AG04450 (cell line): ENCODE measurements around the gene FOLR2. TPM values are rescaled to one million over a fixed set of nuclear protein-coding genes. Genes with fewer than 3 reads are reported as not detected.

Source experiments
- CTCF ChIA-PET: fragments of 300-600, 350-600 bp; formaldehyde crosslinking; extraction: SDS; loops from one replicate; lab custom pipeline; 2022; ENCODE audit warnings: antibody characterized with exemption, inconsistent platforms; lab: Charles Lee
- POLR2A ChIA-PET: fragments of 350-600 bp; formaldehyde crosslinking; extraction: SDS; loops from one replicate; lab custom pipeline; 2021; ENCODE audit warnings: antibody characterized with exemption, inconsistent platforms; lab: Yijun Ruan, JAX
- DNase-seq: peaks from one replicate; pipeline ENCODE4 v3.0.0-alpha.2; 2011; ENCODE audit warnings: low read depth, low spot score
- H3K27ac ChIP-seq: one replicate; pipeline ENCODE4 v1.5.1; 2012; ENCODE audit warnings: low read depth, low read length, control low read depth
- H3K27me3 ChIP-seq: one replicate; pipeline ENCODE4 v1.6.0; 2012; ENCODE audit warnings: low read length; ENCODE audit not compliant: control insufficient read depth, insufficient read depth
- H3K4me3 ChIP-seq: 2 replicates; pipeline ENCODE4 v1.5.1; 2011; ENCODE audit warnings: mild to moderate bottlenecking, low read depth, low read length, control low read depth
- H3K9me3 ChIP-seq: 2 replicates; pipeline ENCODE4 v1.5.1; 2012; ENCODE audit warnings: low read length; ENCODE audit not compliant: control insufficient read depth, insufficient read depth
- polyA plus RNA-seq: library from polyadenylated mRNA; depleted of rRNA; stranded (reverse); fragments of >200 nt; gene quantifications from 2 replicates; pipeline ENCODE4 v1.2.3, GENCODE V29; 2011
- TF ChIP-seq, protein P1 (sequence below): IDR thresholded peaks from 2 replicates; pipeline ENCODE4 v1.5.1; 2011; ENCODE audit warnings: low read depth, low read length, control low read depth, inconsistent platforms

The FOLR2 gene
- polyA plus RNA-seq, 1 experiment = not detected

DNA sequence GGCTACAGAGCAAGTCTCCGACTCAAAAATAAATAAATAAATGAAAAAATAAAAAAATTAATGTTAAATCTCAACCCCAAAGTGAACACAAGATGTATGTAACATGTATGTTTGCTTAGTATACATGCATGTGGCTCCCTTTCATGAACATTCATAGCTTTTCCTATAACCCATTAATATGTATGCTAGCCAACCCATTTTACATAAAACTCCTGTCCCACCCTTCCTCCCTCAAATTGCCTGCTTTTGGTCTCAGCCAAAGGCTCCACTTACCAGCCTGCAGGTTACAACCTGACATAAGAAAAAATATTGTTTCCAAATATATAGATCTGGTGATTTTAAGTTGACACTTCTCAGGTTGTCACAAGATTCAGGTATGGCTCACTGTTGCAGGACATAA, 28.3 kb upstream of the FOLR2 start:
- ChIA-PET CTCF (interaction anchor here (0.6 to 1.8 kb wide), 3 partner anchors 9 to 210 kb away, joined by 3 to 8 read pairs (median 3); no protein-coding TSS in a partner anchor), POLR2A (no interaction called here)
- Histone ChIP-seq H3K4me3 (no peak overlapping the region), H3K27me3 (no peaks in the 10 kb centered on the region), H3K9me3 (no peaks in the 10 kb centered on the region), H3K27ac (no peak overlapping the region)
- TF ChIP-seq, protein P1, sequence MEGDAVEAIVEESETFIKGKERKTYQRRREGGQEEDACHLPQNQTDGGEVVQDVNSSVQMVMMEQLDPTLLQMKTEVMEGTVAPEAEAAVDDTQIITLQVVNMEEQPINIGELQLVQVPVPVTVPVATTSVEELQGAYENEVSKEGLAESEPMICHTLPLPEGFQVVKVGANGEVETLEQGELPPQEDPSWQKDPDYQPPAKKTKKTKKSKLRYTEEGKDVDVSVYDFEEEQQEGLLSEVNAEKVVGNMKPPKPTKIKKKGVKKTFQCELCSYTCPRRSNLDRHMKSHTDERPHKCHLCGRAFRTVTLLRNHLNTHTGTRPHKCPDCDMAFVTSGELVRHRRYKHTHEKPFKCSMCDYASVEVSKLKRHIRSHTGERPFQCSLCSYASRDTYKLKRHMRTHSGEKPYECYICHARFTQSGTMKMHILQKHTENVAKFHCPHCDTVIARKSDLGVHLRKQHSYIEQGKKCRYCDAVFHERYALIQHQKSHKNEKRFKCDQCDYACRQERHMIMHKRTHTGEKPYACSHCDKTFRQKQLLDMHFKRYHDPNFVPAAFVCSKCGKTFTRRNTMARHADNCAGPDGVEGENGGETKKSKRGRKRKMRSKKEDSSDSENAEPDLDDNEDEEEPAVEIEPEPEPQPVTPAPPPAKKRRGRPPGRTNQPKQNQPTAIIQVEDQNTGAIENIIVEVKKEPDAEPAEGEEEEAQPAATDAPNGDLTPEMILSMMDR = no peak
- DNase-seq = no peak

DNA sequence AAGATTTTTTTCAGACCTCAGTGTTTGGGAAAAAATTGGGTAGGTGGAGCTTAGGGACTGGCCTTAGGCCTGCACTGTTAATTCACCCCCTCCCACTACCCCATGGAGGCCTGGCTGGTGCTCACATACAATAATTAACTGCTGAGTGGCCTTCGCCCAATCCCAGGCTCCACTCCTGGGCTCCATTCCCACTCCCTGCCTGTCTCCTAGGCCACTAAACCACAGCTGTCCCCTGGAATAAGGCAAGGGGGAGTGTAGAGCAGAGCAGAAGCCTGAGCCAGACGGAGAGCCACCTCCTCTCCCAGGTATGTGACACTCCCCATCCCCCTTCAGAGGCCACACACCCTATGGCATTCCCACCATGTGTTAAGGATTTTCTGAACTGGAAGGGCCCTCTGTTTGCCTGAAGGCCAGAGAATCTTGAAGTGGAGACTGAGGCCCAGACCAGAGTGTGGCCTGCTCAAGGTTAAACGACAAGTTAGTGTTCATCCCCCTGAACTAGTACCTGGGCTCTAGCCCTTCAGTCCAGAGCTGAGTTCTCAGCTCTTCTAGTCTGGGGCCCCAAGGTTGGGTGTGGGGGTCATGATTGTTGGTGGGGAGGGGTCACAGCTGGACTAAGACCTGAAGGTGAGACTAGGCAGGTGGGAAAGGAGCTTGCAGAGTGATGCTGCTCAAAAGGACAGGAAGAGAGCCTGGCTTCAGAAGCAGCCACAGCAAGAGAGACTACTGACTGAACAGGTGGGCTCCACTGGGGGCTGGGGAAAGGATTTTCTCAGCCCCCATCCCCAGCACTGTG, 26.9 kb upstream of the FOLR2 start:
- DNase-seq = no peak

DNA sequence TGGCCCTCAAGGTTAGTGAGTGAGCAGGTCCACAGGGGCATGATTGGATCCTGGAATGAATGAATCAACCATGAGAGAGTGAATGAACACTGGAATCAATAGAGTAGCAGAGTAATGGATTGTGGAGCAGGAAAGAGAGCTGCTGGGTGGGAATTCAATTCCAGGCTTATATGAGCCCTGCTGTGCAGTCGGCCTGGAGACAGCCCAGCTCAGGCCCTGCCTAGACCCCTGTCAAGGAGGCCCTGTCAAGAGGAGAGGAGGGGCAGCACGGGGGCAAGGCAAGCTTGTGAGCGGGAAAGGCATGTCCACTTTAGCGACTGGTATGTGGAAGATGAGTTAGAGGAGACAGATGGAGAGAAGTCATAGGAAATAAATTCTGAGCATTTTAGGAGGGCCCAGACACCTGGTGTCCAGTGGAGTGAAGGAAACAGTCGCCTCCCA, 25.9 kb upstream of the FOLR2 start:
- no peak for DNase-seq
- H3K4me3 ChIP-seq = no peak overlapping the region
- TF ChIP-seq, protein P1 = no peak
- no peaks in the 10 kb centered on the region for H3K9me3 ChIP-seq
- no peaks in the 10 kb centered on the region for H3K27me3 ChIP-seq
- POLR2A ChIA-PET = interaction anchor here (0.5 kb wide), 1 partner anchor 50 kb away, joined by 3 read pairs; no protein-coding TSS in a partner anchor
- no peak overlapping the region for H3K27ac ChIP-seq
- CTCF ChIA-PET = interaction anchor here (1.1 to 1.3 kb wide), 2 partner anchors 165 to 240 kb away, joined by 3 to 6 read pairs; no protein-coding TSS in a partner anchor

More for the DNA sequence above, 26.9 kb upstream of the FOLR2 start:
- no peak overlapping the region for H3K27ac ChIP-seq
- H3K27me3 ChIP-seq = no peaks in the 10 kb centered on the region
- POLR2A ChIA-PET = no interaction called here
- CTCF ChIA-PET = interaction anchor here (1.3 to 1.8 kb wide), 2 partner anchors 164 to 241 kb away, joined by 6 to 8 read pairs; no protein-coding TSS in a partner anchor
- H3K4me3 ChIP-seq = no peak overlapping the region
- TF ChIP-seq, protein P1 = no peak
- H3K9me3 ChIP-seq = no peaks in the 10 kb centered on the region

DNA sequence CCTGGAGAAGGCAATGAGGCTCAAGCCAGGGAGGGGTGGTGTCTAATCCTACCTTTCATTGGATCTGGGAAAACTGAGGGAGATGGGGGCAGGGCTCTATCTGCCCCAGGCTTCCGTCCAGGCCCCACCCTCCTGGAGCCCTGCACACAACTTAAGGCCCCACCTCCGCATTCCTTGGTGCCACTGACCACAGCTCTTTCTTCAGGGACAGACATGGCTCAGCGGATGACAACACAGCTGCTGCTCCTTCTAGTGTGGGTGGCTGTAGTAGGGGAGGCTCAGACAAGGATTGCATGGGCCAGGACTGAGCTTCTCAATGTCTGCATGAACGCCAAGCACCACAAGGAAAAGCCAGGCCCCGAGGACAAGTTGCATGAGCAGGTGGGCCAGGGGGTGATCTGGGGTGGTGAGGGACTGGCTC, 24.6 kb upstream of the FOLR2 start, which contains the start of gene FOLR1:
TSS of gene FOLR1 (plus strand) at position 180 of the 421 bp plus-strand sequence. CDS start at position 214, 34 bp downstream.
- H3K27me3 ChIP-seq = no peaks in the 10 kb centered on the region
- H3K9me3 ChIP-seq = no peaks in the 10 kb centered on the region
- CTCF ChIA-PET = interaction anchor here (1.1 kb wide), 1 partner anchor 9 kb away, joined by 6 read pairs; no protein-coding TSS in a partner anchor
- no peak for DNase-seq
- POLR2A ChIA-PET = no interaction called here
- TF ChIP-seq, protein P1 = no peak
- H3K4me3 ChIP-seq = no peak within 1 kb of the TSS
- H3K27ac ChIP-seq = no peak within 1 kb of the TSS
